K562 (cell line): ENCODE data around the gene GET3. TPM values are rescaled to one million over a fixed set of nuclear protein-coding genes. Genes with fewer than 3 reads are reported as not detected.

ENCODE experiments used
- ATAC-seq: fragments of 200-7000 bp; cut with Tn5 transposase; 3 replicates; pipeline ENCODE4 v1.9.1; 2020; ENCODE audit warnings: moderate library complexity
- BruUV-seq: library from RNA; stranded (reverse); fragments of 400-500 nt; replicated peaks from 2 replicates; lab custom pipeline; 2021; lab: Mats Ljungman, UMichigan
- CTCF ChIA-PET: fragments of 300-600 bp; formaldehyde crosslinking; extraction: SDS; loops from one replicate; lab custom pipeline; 2021; ENCODE audit warnings: low intra/inter-chr PET ratio; lab: Yijun Ruan, JAX
- POLR2A ChIA-PET: fragments of 300-600, 350-650 bp; sonication (Branson Sonifier 250); formaldehyde crosslinking; extraction: SDS; loops from one replicate; lab custom pipeline; 2021; ENCODE audit warnings: antibody characterized with exemption, inconsistent platforms; lab: Yijun Ruan, JAX
- DNase-seq, 4 experiments: peaks; one replicate each; pipeline versions ENCODE4 v3.0.0 to v3.0.0-alpha.2; 2011 to 2018; ENCODE audit warnings: low spot score in 3 of 4, mixed read lengths in 3 of 4; ENCODE audit errors: extremely low read depth in 1 of 4
- FAIRE-seq: peaks from 2 replicates; lab custom pipeline; 2011; peaks lifted over from hg19 to GRCh38; lab: Jason Lieb, UNC
- H2AFZ ChIP-seq: 2 replicates; pipeline ENCODE4 v1.6.0; 2011; ENCODE audit warnings: low read depth, low read length, control low read depth, inconsistent platforms
- H3K27ac ChIP-seq: fragments of 200-600 bp; 3 replicates; pipeline ENCODE4 v1.8.0; 2011; ENCODE audit warnings: low read depth, mild to moderate bottlenecking, control low read depth, inconsistent platforms, low read length, moderate library complexity, mixed read lengths; ENCODE audit errors: extremely low read depth
- H3K27me3 ChIP-seq, 2 experiments: fragments of 300-600 bp in 1 of 2; 2 replicates in 1 of 2; 3 replicates in 1 of 2; pipeline versions ENCODE4 v1.6.0 to v1.8.0; 2011; ENCODE audit warnings: inconsistent platforms in 2 of 2, low read length in 2 of 2, mild to moderate bottlenecking in 1 of 2, mixed read lengths in 1 of 2, moderate library complexity in 1 of 2; ENCODE audit not compliant: control insufficient read depth in 2 of 2, insufficient read depth in 2 of 2
- H3K36me3 ChIP-seq: fragments of 300-600 bp; 3 replicates; pipeline ENCODE4 v1.8.0; 2011; ENCODE audit warnings: mild to moderate bottlenecking, low read length, inconsistent platforms; ENCODE audit not compliant: control insufficient read depth, insufficient read depth
- H3K4me1 ChIP-seq, 2 experiments: fragments of 200-600 bp in 1 of 2; replicated peaks in 1 of 2; 2 replicates in 1 of 2; 3 replicates in 1 of 2; pipeline versions ENCODE4 v1.5.1 to v1.8.0; 2011; ENCODE audit warnings: inconsistent platforms in 2 of 2, low read length in 2 of 2, mild to moderate bottlenecking in 1 of 2, mixed read lengths in 1 of 2, moderate library complexity in 1 of 2; ENCODE audit not compliant: control insufficient read depth in 2 of 2, insufficient read depth in 2 of 2
- H3K4me2 ChIP-seq: 2 replicates; pipeline ENCODE4 v1.6.1; 2011; ENCODE audit warnings: low read length, control low read depth, inconsistent platforms, mixed read lengths; ENCODE audit not compliant: insufficient read depth
- H3K4me3 ChIP-seq: fragments of 200-600 bp; sonication (generic), shearing (Covaris generic); 2 replicates; pipeline ENCODE4 v1.5.1; 2016; ENCODE audit warnings: control low read depth, inconsistent platforms
- H3K79me2 ChIP-seq: fragments of 200-600 bp; 3 replicates; pipeline ENCODE4 v1.8.0; 2011; ENCODE audit warnings: low read length, inconsistent platforms; ENCODE audit not compliant: control insufficient read depth, insufficient read depth
- H3K9ac ChIP-seq, 2 experiments: 2 replicates each; pipeline versions ENCODE4 v1.6.0 to v1.6.1; 2011; ENCODE audit warnings: low read depth in 2 of 2, low read length in 2 of 2, control low read depth in 1 of 2, inconsistent platforms in 1 of 2, mild to moderate bottlenecking in 1 of 2, mixed read lengths in 1 of 2; ENCODE audit not compliant: insufficient read depth in 1 of 2
- H3K9me1 ChIP-seq: one replicate; pipeline ENCODE4 v1.6.0; 2011; ENCODE audit warnings: inconsistent platforms, mild to moderate bottlenecking, low read length, moderate library complexity; ENCODE audit not compliant: control insufficient read depth, insufficient read depth
- H3K9me3 ChIP-seq: replicated peaks from 2 replicates; pipeline ENCODE4 v1.5.1; 2011; ENCODE audit warnings: low read depth, low read length, inconsistent platforms; ENCODE audit not compliant: control insufficient read depth, insufficient read depth
- H4K20me1 ChIP-seq: replicated peaks from 2 replicates; pipeline ENCODE4 v1.6.1; 2011; ENCODE audit warnings: low read length, inconsistent platforms, mixed read lengths; ENCODE audit not compliant: control insufficient read depth, insufficient read depth
- ARHGAP35 ChIP-seq: fragments of 450-650 bp; IDR thresholded peaks from 2 replicates; pipeline ENCODE4 v1.6.1; 2018; ENCODE audit not compliant: partially characterized antibody
- CEBPB ChIP-seq: fragments of 450-650 bp; IDR thresholded peaks from 2 replicates; pipeline ENCODE4 v1.6.1; 2016; ENCODE audit warnings: missing genetic modification characterization, missing compliant biosample characterization
- CHD1 ChIP-seq: fragments of 200-600 bp; sonication (generic); IDR thresholded peaks from one replicate; pipeline ENCODE4 v1.6.1; 2012; ENCODE audit warnings: mild to moderate bottlenecking, moderate library complexity, low read length, inconsistent platforms
- CHD4 ChIP-seq: fragments of 200-600 bp; sonication (generic); IDR thresholded peaks from 3 replicates; pipeline ENCODE4 v1.6.1; 2012; ENCODE audit warnings: low read depth, mild to moderate bottlenecking, mixed read lengths, low read length, inconsistent platforms; ENCODE audit not compliant: insufficient read depth, insufficient replicate concordance, poor library complexity, severe bottlenecking
- HDAC2 ChIP-seq: fragments of 450-650 bp; IDR thresholded peaks from 2 replicates; pipeline ENCODE4 v1.6.1; 2016; ENCODE audit warnings: mild to moderate bottlenecking
- MAFK ChIP-seq: IDR thresholded peaks from 2 replicates; pipeline ENCODE4 v1.6.1; 2011; ENCODE audit warnings: low read length, improper control_type of control experiment
- MYNN ChIP-seq, 2 experiments: sonication (generic); formaldehyde crosslinking in 1 of 2; IDR thresholded peaks; 2 replicates each; pipeline versions ENCODE4 v1.5.0 to v1.6.1; 2016 to 2020; ENCODE audit warnings: antibody characterized with exemption in 1 of 2, missing genetic modification reagents in 1 of 2
- SP1 ChIP-seq: sonication (generic); formaldehyde crosslinking; IDR thresholded peaks from 2 replicates; pipeline ENCODE4 v1.8.1; 2022; ENCODE audit warnings: mild to moderate bottlenecking, missing genetic modification reagents
- TSC22D4 ChIP-seq: fragments of 450-650 bp; IDR thresholded peaks from 2 replicates; pipeline ENCODE4 v1.6.1; 2016; ENCODE audit warnings: missing genetic modification characterization, missing biosample characterization, control low read depth
- ZC3H8 ChIP-seq: fragments of 450-650 bp; IDR thresholded peaks from 2 replicates; pipeline ENCODE4 v1.6.1; 2017
- WGBS: fragments of 100-300 bp; shearing (Covaris generic); methylation state at CpG from one replicate; pipeline ENCODE4 v1.1.6; 2016; ENCODE audit warnings: low coverage, mixed read lengths; ENCODE audit not compliant: insufficient coverage; ENCODE audit errors: missing lambda C conversion rate; 5-methylcytosine and 5-hydroxymethylcytosine counted together
- in situ Hi-C: fragments of 300-500 bp; cut with MboI; formaldehyde crosslinking; loops from 4 replicates; pipeline ENCODE4 v1.15.0; 2018; ENCODE audit warnings: inconsistent platforms, mixed read lengths
- intact Hi-C: fragments of 100-400 bp; cut with micrococcal nuclease; formaldehyde crosslinking; loops from 2 replicates; pipeline ENCODE4 v1.14.2; 2022
- polyA plus RNA-seq, 8 experiments: library from polyadenylated mRNA; depleted of rRNA in 4 of 8; stranded (reverse) in 5 of 8; unstranded in 3 of 8; fragments of >200 nt; fragmentation: Nextera tagmentation in 2 of 8; fragmentation: Illumina TruSeq in 1 of 8; extraction: Ambion mirVana in 2 of 8; extraction: Trizol in 1 of 8; gene quantifications; 2 replicates each; pipeline versions ENCODE4 v1.2.1 to v1.2.3, GENCODE V29; 2011 to 2014; ENCODE audit warnings: inconsistent platforms in 1 of 8, missing spikeins in 1 of 8
- total RNA-seq, 7 experiments: library from RNA; depleted of rRNA in 6 of 7; stranded (reverse); fragments of >200 nt in 6 of 7; fragmentation: Illumina TruSeq in 2 of 7; extraction: Trizol in 2 of 7; gene quantifications; 2 replicates each; pipeline versions ENCODE4 v1.2.1 to v1.2.3, GENCODE V29; 2011 to 2021; ENCODE audit warnings: low replicate concordance in 1 of 7
- TF ChIP-seq, protein P1 (sequence below): fragments of 450-650 bp; conservative IDR thresholded peaks from 2 replicates; pipeline ENCODE4 v1.6.1; 2016; ENCODE audit warnings: missing genetic modification characterization, low read depth, mild to moderate bottlenecking, missing compliant biosample characterization, moderate library complexity
- TF ChIP-seq, protein P2 (sequence below): fragments of 200-400 bp; formaldehyde crosslinking; IDR thresholded peaks from 2 replicates; pipeline ENCODE4 v1.6.1; 2017; ENCODE audit warnings: mild to moderate bottlenecking, low read depth, low read length, moderate library complexity
- TF ChIP-seq, protein P3 (sequence below), 3 experiments: fragments of 200-800 bp in 1 of 3; sonication (Bioruptor generic) in 1 of 3; sonication (generic) in 1 of 3; formaldehyde crosslinking in 1 of 3; IDR thresholded peaks; 2 replicates each; pipeline versions ENCODE4 v1.6.1 to v1.8.0; 2016 to 2022; ENCODE audit warnings: mild to moderate bottlenecking in 2 of 3, missing compliant biosample characterization in 2 of 3, missing genetic modification characterization in 2 of 3, missing genetic modification reagents in 1 of 3

GET3 gene
- total and polyA plus RNA-seq, 9 of the 15 experiments (the other 6 are each of a cell fraction or from before 2014, with no cell fraction given), result 8.3 to 83.5 (median 51.8) TPM

- TF ChIP-seq SP1 (CRISPR knock-in tag), result no peak
- TF ChIP-seq ARHGAP35, result no peak
- TF ChIP-seq, protein P1, sequence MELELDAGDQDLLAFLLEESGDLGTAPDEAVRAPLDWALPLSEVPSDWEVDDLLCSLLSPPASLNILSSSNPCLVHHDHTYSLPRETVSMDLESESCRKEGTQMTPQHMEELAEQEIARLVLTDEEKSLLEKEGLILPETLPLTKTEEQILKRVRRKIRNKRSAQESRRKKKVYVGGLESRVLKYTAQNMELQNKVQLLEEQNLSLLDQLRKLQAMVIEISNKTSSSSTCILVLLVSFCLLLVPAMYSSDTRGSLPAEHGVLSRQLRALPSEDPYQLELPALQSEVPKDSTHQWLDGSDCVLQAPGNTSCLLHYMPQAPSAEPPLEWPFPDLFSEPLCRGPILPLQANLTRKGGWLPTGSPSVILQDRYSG (tag), result no peak
Observed at GRCh38 chr19:12695096-12695495, 42.2 kb upstream of the GET3 start (continued).

DNA sequence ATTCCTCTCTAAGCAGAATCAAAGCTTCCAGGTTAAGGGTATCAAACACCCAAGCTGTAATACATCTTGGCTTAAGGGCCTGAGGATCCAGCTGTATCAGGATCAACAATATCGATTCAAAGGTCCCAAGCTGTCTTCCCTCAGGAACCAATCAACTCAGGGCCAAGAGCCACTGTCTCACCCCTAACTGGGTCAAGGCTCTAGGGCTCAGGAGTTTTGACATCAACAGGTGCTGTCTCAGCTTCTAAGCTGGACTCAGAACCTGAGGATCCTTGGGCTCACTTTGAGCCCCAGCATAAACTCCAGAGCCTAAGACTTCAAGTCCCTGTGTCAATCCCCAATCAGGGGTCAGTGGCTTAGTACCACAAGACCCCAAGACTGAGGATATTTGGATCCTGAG, 41.8 kb upstream of the GET3 start:
- Histone ChIP-seq H3K9ac (peak overlapping the region; percentile 42 to 93; a peak in 3 of 4 replicates), H3K79me2 (peaks cover 7% of the 10 kb centered on the region; the same call in 1 of the 3 replicates), H3K4me1 (peaks cover 0 to 30% of the 10 kb centered on the region in 2 experiments; a peak in 3 of 5 replicates), H3K27ac (peak overlapping the region; percentile 22; the same call in 2 of the 3 replicates), H3K27me3 (no peaks in the 10 kb centered on the region; a peak in 1 of 5 replicates), H4K20me1 (no peaks in the 10 kb centered on the region), H3K4me2 (peak overlapping the region; percentile 91), H3K9me3 (no peaks in the 10 kb centered on the region), H3K36me3 (peaks cover 50% of the 10 kb centered on the region), H3K4me3 (peak overlapping the region; percentile 82), H2AFZ (no peak overlapping the region), H3K9me1 (no peaks in the 10 kb centered on the region)
- POLR2A ChIA-PET, result interaction anchor here (0.7 to 2.6 kb wide), 3 partner anchors 10 to 488 kb away, joined by 3 to 21 read pairs (median 4); no protein-coding TSS in a partner anchor
- BruUV-seq, result no TSS peak
- FAIRE-seq (no peak), DNase-seq (no peak), ATAC-seq (no peak)
- intact Hi-C loops (no loop called here), in situ Hi-C loops (no loop called here)
- WGBS, result 50% methylated on average over 1 of the region's 1 CpG
- CTCF ChIA-PET, result no interaction called here
- no peak for TF ChIP-seq ZC3H8
- TF ChIP-seq, protein P2, sequence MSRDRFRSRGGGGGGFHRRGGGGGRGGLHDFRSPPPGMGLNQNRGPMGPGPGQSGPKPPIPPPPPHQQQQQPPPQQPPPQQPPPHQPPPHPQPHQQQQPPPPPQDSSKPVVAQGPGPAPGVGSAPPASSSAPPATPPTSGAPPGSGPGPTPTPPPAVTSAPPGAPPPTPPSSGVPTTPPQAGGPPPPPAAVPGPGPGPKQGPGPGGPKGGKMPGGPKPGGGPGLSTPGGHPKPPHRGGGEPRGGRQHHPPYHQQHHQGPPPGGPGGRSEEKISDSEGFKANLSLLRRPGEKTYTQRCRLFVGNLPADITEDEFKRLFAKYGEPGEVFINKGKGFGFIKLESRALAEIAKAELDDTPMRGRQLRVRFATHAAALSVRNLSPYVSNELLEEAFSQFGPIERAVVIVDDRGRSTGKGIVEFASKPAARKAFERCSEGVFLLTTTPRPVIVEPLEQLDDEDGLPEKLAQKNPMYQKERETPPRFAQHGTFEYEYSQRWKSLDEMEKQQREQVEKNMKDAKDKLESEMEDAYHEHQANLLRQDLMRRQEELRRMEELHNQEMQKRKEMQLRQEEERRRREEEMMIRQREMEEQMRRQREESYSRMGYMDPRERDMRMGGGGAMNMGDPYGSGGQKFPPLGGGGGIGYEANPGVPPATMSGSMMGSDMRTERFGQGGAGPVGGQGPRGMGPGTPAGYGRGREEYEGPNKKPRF, result no peak
- TF ChIP-seq, protein P3, sequence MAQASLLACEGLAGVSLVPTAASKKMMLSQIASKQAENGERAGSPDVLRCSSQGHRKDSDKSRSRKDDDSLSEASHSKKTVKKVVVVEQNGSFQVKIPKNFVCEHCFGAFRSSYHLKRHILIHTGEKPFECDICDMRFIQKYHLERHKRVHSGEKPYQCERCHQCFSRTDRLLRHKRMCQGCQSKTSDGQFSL (CRISPR knock-in tag; IDR thresholded peaks at IDR 0.05), result no peak
- TF ChIP-seq, protein P3 (tag; IDR thresholded peaks at IDR 0.05), result no peak
- TF ChIP-seq CHD4, result no peak
- TF ChIP-seq CHD1, result no peak
- TF ChIP-seq CEBPB (tag), result no peak
- no peak for TF ChIP-seq MYNN (IDR thresholded peaks at IDR 0.05)
- no peak for TF ChIP-seq MYNN (CRISPR knock-in tag; IDR thresholded peaks at IDR 0.05)
- no peak for TF ChIP-seq HDAC2
- no peak for TF ChIP-seq MAFK
- no peak for TF ChIP-seq TSC22D4 (tag)
